HG03571 (cell line): ENCODE data around the gene ADORA2A.
A peak's percentile ranks its signal among the peaks of the same experiment; 100 is the strongest.

Experiments used
- ATAC-seq: cut with Tn5 transposase; IDR thresholded peaks from one replicate; pipeline ENCODE4 v1.9.1; 2021; ENCODE audit not compliant: unreplicated experiment

Gene ADORA2A

DNA sequence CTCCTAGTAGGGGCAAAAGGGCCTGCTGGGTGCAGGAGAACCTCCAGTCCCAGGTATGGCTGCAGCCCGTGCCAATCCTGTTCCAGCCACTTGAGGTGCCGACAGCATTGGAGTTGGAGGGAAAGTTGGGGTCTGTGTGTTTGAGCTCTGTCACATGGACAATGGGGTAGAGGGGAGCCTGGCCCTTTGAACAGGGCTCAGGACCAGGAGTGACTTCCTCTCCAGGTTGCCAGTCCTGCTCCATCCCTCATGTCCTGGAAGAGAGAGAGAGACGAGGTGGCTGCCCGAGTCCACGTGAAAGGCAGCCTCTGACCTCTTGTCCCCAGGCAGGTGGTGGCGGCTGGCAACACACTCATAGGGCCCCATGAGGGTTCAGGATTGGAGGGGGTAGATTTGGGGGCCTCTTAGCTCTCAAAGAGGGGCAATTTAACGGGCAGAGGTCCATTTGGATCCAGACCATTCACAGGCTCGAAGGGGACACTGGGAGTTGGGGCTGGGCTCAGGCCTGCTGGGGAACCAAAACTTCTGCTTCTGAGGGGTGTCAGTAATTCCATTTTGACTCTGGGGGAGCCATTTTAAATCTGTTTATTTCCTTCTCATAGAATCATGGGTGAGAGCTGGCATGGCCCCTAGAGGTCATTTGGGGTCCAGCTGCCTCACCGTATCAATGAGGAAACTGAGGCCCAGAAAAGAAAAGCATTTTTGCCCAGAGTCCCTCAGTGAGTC is 4.1 kb downstream of the ADORA2A start:
- ATAC-seq = no peak

GRCh38 chr22:24432059-24432853 is 4.9 kb downstream of the ADORA2A start:
- ATAC-seq = no peak

DNA sequence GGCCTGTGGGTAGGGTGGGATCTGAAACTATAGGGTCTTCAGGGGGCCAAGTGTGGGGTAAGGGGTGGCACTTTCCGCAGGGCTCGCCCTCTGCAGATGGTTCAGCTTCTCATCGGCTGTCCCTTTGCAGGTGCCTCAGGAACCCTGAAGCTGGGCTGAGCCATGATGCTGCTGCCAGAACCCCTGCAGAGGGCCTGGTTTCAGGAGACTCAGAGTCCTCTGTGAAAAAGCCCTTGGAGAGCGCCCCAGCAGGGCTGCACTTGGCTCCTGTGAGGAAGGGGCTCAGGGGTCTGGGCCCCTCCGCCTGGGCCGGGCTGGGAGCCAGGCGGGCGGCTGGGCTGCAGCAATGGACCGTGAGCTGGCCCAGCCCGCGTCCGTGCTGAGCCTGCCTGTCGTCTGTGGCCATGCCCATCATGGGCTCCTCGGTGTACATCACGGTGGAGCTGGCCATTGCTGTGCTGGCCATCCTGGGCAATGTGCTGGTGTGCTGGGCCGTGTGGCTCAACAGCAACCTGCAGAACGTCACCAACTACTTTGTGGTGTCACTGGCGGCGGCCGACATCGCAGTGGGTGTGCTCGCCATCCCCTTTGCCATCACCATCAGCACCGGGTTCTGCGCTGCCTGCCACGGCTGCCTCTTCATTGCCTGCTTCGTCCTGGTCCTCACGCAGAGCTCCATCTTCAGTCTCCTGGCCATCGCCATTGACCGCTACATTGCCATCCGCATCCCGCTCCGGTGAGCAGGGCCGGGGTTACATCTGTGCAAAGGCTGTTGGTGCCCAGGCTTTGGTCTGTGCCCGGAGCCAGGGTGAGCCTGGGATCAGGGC is 5.8 kb downstream of the ADORA2A start:
- no peak for ATAC-seq

GRCh38 chr22:24433828-24434470 is 6.5 kb downstream of the ADORA2A start:
- ATAC-seq = peak; percentile 50

- ATAC-seq = peak; percentile 52
These were observed 7.3 kb downstream of the ADORA2A start for GRCh38 chr22:24434471-24435322.

DNA sequence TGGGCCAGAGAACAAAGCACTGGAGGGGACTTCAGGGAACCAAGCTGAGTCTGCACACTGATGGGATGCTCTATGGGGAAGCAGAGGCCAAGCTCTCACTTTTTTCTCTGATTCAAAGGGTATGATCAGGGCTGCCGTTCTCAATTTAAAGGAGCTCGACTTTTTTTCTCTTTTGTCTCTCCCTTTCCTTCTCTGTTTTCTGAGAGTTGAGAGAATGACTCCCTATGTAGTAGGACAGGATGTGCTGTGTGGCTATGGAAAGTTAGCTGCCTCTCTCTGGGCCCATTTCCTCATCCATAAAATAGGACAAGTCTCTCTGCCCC is 7.9 kb downstream of the ADORA2A start:
- no peak for ATAC-seq

- no peak for ATAC-seq
These were observed 8.5 kb downstream of the ADORA2A start for GRCh38 chr22:24435861-24436371.

- no peak for ATAC-seq
These were observed 9.2 kb downstream of the ADORA2A start for GRCh38 chr22:24436553-24436952.

DNA sequence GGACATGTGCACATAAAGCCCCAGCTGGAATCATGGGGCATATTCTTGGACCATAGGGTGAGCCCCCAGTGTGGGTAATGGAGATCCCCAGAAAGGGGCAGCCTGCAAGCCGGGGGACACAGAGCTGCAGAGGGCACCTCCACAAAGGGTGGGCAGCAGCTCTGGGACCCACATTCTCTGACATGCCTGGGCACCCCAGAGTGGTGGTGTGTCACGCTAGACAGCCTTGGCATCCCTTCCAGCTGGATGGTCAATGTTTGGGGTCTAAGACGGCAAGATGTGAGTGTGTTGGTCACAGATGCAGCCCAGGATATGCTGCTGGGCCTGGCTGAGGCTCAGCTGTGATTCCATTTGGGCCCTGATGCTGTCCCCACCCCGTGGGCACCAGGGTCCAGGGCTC is 9.7 kb downstream of the ADORA2A start:
- ATAC-seq = no peak

DNA sequence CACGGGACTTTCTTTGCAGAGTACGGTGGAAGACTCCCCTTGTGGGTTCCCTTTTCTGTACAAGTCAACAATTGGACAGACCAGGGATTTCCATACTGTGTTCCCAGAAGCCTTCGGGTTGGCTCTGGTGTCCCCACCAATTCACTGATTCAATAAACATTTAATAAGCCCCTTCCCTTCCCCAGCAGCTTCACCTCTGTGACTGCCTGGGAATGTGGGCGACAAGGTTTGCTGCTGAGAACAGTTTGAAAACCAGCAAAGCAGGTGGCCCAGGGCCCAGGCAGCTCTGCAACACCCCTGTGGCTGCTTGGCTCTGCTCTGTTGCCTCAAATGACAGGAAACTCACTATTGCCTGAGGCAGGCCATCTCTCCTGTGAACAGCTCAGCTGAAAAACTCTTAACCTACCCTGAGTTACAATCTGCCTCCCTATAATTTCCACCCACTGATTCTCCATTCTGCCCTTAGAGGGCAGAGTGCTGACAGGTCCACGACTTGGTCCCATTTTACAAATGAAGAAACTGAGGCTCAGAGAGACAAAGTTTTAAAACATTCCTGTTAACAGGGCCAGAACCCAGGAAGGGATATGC is 10.4 kb downstream of the ADORA2A start:
- no peak for ATAC-seq

GRCh38 chr22:24440270-24440717 is 12.9 kb downstream of the ADORA2A start:
- no peak for ATAC-seq

DNA sequence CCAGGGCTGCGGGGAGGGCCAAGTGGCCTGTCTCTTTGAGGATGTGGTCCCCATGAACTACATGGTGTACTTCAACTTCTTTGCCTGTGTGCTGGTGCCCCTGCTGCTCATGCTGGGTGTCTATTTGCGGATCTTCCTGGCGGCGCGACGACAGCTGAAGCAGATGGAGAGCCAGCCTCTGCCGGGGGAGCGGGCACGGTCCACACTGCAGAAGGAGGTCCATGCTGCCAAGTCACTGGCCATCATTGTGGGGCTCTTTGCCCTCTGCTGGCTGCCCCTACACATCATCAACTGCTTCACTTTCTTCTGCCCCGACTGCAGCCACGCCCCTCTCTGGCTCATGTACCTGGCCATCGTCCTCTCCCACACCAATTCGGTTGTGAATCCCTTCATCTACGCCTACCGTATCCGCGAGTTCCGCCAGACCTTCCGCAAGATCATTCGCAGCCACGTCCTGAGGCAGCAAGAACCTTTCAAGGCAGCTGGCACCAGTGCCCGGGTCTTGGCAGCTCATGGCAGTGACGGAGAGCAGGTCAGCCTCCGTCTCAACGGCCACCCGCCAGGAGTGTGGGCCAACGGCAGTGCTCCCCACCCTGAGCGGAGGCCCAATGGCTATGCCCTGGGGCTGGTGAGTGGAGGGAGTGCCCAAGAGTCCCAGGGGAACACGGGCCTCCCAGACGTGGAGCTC is 13.5 kb downstream of the ADORA2A start:
- ATAC-seq = no peak

DNA sequence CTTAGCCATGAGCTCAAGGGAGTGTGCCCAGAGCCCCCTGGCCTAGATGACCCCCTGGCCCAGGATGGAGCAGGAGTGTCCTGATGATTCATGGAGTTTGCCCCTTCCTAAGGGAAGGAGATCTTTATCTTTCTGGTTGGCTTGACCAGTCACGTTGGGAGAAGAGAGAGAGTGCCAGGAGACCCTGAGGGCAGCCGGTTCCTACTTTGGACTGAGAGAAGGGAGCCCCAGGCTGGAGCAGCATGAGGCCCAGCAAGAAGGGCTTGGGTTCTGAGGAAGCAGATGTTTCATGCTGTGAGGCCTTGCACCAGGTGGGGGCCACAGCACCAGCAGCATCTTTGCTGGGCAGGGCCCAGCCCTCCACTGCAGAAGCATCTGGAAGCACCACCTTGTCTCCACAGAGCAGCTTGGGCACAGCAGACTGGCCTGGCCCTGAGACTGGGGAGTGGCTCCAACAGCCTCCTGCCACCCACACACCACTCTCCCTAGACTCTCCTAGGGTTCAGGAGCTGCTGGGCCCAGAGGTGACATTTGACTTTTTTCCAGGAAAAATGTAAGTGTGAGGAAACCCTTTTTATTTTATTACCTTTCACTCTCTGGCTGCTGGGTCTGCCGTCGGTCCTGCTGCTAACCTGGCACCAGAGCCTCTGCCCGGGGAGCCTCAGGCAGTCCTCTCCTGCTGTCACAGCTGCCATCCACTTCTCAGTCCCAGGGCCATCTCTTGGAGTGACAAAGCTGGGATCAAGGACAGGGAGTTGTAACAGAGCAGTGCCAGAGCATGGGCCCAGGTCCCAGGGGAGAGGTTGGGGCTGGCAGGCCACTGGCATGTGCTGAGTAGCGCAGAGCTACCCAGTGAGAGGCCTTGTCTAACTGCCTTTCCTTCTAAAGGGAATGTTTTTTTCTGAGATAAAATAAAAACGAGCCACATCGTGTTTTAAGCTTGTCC is 14.3 kb downstream of the ADORA2A start:
- no peak for ATAC-seq

DNA sequence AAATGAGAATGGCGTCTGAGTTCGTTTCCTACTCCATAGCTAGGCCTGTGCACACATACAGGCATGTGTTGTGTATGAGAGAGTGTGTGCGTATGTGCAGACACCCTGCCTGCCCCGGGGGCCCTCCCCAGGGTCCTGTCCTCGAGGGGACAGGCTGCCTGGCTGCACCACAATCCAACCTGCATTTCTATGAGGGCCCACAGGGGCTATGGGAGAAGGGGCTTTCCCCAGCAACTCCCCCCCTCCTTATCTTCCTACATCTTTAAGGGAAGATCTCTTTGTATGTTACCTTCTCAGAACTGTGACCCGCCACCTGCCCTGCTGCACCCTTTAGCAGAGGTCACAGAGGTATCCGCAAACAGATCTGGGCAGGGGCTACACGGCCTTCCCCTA is 14.9 kb downstream of the ADORA2A start:
- ATAC-seq = no peak

GRCh38 chr22:24443668-24444067 is 16.3 kb downstream of the ADORA2A start:
- no peak for ATAC-seq

DNA sequence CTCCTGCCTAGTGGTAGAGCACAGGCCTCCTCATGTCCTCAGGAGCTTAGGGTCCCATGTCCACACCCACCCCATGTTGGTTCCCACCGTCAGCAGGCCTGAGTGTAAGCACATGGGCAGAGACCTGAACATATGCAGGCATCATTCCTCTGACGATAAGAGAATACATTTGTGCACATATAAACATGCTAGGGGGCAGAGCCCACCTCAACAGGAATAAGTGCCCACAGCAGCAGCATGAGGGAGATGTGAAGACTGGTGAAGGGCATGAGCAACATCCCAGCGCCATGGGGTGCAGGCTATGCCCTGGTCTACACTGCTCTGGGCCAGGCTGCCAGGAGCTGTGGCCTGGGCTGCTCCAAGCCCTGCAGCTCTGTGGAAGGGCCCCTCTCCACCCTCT is 16.9 kb downstream of the ADORA2A start:
- ATAC-seq = no peak

DNA sequence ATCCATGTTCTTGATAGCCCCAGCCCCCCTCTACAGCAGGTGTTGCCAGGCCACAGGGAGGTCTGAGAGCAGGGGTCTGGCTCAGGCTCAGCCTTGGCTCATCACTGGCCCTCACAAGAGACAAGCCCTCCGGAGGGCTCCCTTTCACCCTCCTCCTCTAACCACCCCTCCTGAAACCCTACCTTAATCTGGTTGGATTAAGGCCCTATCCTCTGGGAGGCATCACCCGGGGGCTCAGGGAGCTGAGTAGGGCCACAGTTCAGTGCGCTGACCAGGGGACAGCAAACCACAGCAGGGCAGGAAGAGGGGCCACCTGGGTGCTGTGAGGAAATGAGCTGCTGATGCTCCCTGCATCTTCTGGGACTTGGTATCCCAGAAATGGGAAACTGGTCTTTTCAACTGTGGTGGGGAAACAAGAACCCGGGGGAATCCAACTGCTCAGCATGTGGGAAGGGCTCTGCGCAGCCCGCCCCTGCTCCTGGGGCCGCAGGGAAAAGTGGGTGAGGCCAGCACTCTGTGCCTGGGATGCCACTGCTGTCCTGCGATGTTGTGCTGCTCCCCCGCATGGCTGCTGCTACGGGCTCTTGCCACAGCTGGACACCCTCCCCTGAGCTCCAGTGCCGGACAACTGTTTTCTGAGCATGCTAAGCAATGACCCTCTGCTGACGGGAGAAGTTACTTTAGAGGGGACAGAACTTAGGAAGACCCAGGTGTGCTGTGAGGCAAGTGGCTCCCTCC is 17.5 kb downstream of the ADORA2A start:
- no peak for ATAC-seq
